ENCODE data around the gene GYPC. TPM values are rescaled to one million over a fixed set of nuclear protein-coding genes. Genes with fewer than 3 reads are reported as not detected.

GYPC gene
- total and polyA plus RNA-seq, 2 donors, result 65.2 to 138 TPM

DNA sequence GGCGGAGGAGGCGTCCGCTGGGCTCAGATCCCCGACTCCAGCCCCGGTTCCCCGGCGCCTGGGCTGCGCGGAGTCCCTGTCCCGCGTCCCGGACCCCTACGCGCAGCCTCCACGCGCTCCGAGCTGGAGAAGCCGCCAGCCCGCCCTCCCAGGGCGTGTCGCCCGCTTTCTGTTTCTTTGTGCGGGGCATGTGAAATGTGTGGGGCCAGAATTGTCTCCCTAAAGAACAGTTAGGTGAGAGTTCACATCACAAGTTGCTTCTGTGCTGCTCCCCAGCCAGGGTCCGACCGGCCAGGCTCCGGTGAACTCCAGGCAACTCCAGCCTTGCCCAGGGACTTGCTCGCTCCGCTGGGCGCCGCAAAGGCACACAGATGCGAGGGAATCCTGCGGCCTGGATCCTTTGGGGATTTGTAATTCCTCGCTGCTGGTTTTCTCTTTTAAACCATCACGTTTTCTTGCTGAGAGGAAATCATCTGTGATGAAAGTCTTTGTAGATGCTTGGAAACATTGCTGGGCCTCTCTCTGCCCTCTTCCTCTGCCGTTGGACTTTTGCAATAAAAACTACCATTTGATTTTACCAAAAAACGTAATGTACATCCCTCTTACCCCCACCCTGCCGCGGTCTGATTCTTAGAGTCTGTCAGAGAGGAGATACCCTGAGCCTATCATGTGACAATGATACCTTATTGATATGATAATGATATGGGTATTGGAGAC is 631 bp downstream of the GYPC start:
- Histone ChIP-seq H3K27ac (ENCODE audit: low read depth) (peak overlapping the region; percentile 98), H3K36me3 (ENCODE audit: insufficient read depth) (no peaks in the 10 kb centered on the region), H3K4me1 (ENCODE audit: insufficient read depth) (no peaks in the 10 kb centered on the region), H3K4me3 (ENCODE audit: low read depth, low read length) (peak overlapping the region; percentile 70)
- 3% methylated on average over 38 of the region's 38 CpGs for WGBS
- DNase-seq (ENCODE audit: extremely low spot score), result no peak

DNA sequence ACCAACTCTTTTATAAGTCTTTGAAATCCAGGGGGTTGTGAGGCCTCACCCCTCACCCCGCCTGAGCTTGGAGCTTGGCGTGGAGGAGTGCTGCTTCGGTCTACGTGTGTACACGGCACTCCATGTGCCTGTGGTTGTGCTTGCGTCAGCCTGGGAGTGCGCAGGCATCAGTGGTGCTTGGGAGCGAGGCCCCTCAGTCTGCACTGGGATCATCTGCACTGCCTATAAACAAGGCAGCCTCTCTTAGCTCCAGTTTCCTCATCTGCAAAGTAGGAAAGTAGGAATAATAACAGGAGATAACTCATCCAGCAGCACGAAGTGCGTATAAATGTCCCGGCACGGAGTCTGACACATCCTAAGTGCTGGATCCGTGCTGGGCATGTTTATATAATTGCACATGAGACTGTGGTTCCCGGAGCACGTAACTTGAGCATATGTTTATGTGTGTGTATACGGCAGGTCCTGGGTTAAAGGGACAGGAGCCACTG is 1.2 kb downstream of the GYPC start:
- Histone ChIP-seq H3K27ac (ENCODE audit: low read depth) (peak overlapping the region; percentile 98), H3K36me3 (ENCODE audit: insufficient read depth) (no peaks in the 10 kb centered on the region), H3K4me3 (ENCODE audit: low read depth, low read length) (peak overlapping the region; percentile 70), H3K4me1 (ENCODE audit: insufficient read depth) (no peaks in the 10 kb centered on the region)
- WGBS, result 12% methylated on average over 16 of the region's 16 CpGs
- DNase-seq (ENCODE audit: extremely low spot score), result no peak

DNA sequence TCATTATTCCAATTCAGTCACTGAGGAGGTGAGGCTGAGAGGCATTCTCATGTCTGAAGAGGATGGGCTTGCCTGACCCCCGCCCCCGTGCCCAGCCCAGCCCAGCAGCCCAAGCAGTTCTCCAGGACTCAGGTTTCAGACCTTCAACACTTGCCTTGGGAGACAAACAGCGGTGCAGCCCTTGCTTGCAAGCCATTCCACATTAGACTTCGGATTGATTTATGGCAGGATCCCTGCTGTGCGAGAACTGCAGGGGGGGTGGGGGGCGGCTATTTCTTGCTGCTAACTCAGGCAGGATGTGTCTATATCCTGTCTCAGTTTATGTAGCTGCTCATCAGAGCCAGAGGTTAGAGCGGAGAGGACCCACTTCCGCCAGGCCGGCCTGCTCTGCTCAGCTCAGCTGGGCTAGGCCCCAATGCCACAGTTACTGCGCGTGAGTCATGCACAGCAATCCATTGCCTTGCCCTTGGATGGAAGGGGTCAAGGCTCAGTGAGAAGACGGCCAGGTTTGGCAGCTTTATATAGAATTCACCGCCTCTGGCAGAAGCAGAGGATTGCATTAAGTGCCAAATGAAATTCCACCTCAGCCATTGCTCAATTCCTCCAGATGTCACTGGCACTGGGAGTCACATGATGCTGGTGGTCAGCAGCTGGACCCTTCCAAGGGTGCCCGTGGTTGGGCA is 1.8 kb downstream of the GYPC start:
- no peak for DNase-seq (ENCODE audit: extremely low spot score)
- WGBS, result 4% methylated on average over 14 of the region's 14 CpGs
- H3K27ac ChIP-seq (ENCODE audit: low read depth), result peak overlapping the region; percentile 98
- no peaks in the 10 kb centered on the region for H3K36me3 ChIP-seq (ENCODE audit: insufficient read depth)
- H3K4me3 ChIP-seq (ENCODE audit: low read depth, low read length), result peak overlapping the region; percentile 70
- no peaks in the 10 kb centered on the region for H3K4me1 ChIP-seq (ENCODE audit: insufficient read depth)

DNA sequence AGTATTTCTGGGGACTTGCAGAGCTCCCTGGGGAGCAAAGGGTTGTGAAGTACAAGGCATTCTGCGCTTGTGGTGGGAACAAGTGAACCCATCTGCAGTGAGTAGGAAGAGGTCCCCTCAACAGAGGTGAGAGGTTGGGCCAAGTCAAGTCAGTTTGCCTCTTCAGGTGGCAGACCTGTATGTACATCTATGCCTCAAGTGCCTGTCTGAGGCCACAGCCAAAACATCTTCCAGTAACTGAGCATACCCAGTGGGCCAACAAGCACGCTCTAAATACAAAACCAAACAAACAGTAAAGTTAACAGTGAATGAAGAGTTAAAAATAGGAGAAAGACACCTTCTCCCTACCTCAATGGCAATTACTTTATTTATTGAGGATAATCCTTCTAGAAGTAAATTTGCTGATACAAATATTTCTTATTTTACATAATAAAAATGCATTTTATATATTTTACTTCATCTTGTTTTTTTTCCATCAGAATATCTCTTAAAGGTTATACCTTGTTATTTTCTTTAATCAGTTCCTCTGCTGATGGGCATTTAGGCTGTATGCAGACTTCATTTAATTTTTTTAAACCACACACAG is 2.5 kb downstream of the GYPC start:
- H3K4me1 ChIP-seq (ENCODE audit: insufficient read depth), result no peaks in the 10 kb centered on the region
- no peaks in the 10 kb centered on the region for H3K36me3 ChIP-seq (ENCODE audit: insufficient read depth)
- H3K4me3 ChIP-seq (ENCODE audit: low read depth, low read length), result no peak overlapping the region
- DNase-seq (ENCODE audit: extremely low spot score), result no peak
- H3K27ac ChIP-seq (ENCODE audit: low read depth), result peak overlapping the region; percentile 51
- 67% methylated on average over 2 of the region's 2 CpGs for WGBS

- 33% methylated on average over 10 of the region's 10 CpGs for WGBS
- H3K27ac ChIP-seq (ENCODE audit: low read depth), result peak overlapping the region; percentile 26
- no peak overlapping the region for H3K4me3 ChIP-seq (ENCODE audit: low read depth, low read length)
- DNase-seq (ENCODE audit: extremely low spot score), result no peak
- H3K36me3 ChIP-seq (ENCODE audit: insufficient read depth), result no peaks in the 10 kb centered on the region
- no peaks in the 10 kb centered on the region for H3K4me1 ChIP-seq (ENCODE audit: insufficient read depth)
Observed at GRCh38 chr2:126658905-126659561, 3.1 kb downstream of the GYPC start.

DNA sequence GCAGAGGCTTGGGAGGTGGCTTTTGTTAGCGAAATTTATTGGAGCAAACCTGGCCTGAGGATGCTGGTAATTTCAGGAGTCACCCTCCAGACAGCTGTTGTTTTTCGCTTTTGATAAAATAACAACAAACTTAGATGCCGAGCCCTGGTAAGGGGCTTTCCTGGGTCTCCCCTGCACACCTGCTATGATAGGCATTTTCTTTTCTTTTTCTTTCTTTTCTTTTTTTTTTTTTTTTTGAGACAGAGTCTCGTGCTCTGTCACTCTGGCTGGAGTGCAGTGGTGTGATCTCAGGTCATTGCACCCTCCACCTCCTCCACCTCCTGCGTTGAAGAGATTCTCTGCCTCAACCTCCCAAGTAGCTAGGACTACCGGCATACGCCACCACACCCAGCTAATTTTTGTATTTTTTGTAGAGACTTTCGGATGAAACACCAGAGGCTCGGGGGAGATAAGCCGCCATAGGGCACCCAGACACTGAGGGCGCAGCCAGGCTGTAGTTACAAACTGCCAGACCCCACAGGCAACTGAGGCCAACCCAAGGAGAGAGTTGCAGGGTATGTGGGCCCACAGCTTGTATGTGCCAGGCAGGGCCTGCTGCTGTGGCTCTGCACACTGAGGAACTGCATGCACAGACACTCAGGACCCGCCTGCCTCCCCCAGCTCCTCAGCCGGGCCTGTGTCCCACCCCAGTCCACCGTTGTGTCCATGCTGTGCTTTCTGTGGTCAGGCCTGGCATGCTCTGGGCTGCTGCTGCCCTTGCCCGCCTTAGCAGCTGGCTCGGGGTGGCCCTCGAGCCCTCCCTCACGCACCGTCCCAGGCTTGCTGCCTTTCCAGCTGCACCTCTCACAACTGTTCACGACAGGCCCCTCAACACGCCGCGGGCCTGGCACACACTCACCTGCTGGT is 3.9 kb downstream of the GYPC start:
- Histone ChIP-seq H3K36me3 (ENCODE audit: insufficient read depth) (no peaks in the 10 kb centered on the region), H3K27ac (ENCODE audit: low read depth) (peak overlapping the region; percentile 26), H3K4me3 (ENCODE audit: low read depth, low read length) (no peak overlapping the region), H3K4me1 (ENCODE audit: insufficient read depth) (no peaks in the 10 kb centered on the region)
- DNase-seq (ENCODE audit: extremely low spot score), result no peak
- 91% methylated on average over 23 of the region's 23 CpGs for WGBS

DNA sequence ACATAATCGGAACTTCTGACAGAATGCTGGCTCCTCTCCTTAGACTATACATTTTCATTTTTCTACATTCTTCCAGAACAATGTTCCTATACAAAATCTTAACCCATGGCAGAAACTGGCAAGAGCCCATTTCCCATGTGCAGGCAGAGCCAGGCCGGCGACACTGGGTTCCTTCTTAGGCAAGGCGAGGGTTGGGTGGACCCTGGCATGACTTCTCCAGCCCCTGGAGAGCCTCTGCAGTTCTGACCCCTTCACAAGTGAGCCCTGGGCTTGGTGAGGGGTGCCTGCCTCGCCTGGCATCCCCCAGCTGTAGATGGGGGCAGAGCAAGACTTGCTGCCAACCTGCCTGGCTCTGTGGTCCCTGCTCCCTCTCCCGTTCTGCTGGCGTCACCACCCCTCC is 5.0 kb downstream of the GYPC start:
- DNase-seq (ENCODE audit: extremely low spot score), result no peak
- Histone ChIP-seq H3K4me1 (ENCODE audit: insufficient read depth) (no peaks in the 10 kb centered on the region), H3K4me3 (ENCODE audit: low read depth, low read length) (no peak overlapping the region), H3K36me3 (ENCODE audit: insufficient read depth) (no peaks in the 10 kb centered on the region), H3K27ac (ENCODE audit: low read depth) (no peak overlapping the region)
- WGBS, result 77% methylated on average over 7 of the region's 7 CpGs

DNA sequence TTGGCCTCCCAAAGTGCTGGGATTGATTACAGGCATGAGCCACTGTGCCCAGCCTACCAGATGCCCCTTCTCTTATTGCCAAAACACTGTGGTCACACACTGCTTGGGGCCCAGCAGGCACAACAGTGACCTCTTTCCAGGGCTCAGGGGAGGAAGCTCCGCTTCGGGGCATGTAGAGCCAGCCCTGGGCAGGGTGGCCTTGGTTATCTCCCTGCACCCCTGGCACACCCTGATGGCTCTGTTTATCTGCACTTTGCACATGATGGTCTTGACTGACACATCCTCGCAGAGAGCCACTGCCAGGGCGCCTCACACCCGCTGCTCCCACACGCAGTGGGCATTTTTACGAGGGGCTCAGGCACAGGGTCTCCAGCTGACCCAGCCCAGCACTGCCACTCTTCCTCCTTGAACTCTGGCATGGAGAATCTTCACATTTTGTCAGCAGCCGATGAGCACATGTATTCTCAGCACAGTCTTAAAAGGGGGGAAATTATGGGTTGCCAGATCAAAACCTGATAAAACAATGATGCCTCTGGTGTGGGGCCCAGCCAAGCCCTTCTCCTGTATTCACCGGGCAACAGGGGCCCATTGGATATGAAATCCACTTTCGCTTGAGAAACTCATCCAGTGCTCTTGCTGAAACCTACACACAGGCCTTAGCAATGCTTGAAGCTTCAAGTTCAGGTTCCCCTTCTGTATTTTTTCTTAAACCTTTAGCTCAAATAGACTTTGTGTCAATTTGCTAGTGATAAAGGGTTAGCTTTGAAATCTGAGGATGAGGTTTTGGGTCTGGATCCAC is 5.9 kb downstream of the GYPC start:
- no peak overlapping the region for H3K4me3 ChIP-seq (ENCODE audit: low read depth, low read length)
- no peak overlapping the region for H3K27ac ChIP-seq (ENCODE audit: low read depth)
- no peaks in the 10 kb centered on the region for H3K4me1 ChIP-seq (ENCODE audit: insufficient read depth)
- H3K36me3 ChIP-seq (ENCODE audit: insufficient read depth), result no peaks in the 10 kb centered on the region
- DNase-seq (ENCODE audit: extremely low spot score), result no peak
- WGBS, result 80% methylated on average over 10 of the region's 10 CpGs

DNA sequence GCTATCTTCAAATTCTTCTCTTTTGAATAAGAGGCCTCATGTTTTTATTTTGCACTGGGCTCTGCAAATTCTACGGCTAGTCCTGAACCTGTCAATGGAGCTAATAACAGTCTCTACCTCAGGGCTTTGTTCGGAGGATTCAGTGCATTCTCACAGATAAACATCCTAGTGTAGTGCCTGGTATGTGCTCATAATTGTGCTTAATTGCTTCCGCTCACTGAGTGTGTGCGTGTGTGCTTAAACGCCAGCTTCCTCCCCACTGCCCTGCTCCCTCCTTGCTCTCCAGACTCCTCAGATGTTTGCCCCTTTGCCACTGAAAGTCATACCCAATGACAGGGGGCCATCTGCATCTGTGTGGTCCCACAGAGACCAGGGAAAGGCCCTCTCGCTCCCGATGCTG is 6.7 kb downstream of the GYPC start:
- DNase-seq (ENCODE audit: extremely low spot score), result no peak
- no peaks in the 10 kb centered on the region for H3K36me3 ChIP-seq (ENCODE audit: insufficient read depth)
- H3K27ac ChIP-seq (ENCODE audit: low read depth), result no peak overlapping the region
- no peaks in the 10 kb centered on the region for H3K4me1 ChIP-seq (ENCODE audit: insufficient read depth)
- H3K4me3 ChIP-seq (ENCODE audit: low read depth, low read length), result no peak overlapping the region
- WGBS, result 79% methylated on average over 7 of the region's 7 CpGs

DNA sequence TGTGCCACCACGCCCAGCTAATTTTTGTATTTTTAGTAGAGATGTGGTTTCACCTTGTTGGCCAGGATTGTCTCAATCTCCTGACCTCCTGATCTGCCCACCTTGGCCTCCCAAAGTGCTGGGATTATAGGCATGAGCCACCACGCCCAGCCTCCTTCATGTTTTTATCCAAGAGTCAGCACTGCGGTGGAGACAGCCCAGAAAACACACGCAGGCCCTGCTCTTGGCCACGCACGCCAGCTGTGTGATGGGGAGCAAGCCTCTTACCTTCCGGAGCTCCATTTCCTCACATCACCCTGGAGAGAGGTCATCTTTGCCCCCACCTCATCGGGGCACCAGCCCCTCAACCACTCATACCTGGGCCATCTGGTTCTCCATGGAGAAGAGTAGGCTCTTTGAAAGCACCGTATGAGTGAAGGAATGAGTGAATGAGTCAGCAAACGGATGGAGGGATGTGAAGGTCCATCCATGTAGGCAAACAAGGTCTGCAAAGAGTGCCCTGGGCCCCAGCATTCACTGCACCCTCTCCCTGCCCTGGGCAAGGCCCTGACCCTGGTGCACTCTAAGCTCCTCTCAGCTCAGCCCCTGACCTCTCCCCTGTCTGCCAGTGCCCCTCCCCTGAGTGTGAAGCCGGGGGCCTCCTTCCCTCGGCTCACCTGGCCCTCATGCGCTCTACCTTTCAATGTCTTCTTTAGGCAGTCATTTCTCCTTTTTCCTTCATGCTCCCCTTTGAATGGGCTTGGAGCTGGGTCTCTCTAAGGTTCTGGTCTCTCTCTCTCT is 7.4 kb downstream of the GYPC start:
- Histone ChIP-seq H3K4me3 (ENCODE audit: low read depth, low read length) (no peak overlapping the region), H3K4me1 (ENCODE audit: insufficient read depth) (no peaks in the 10 kb centered on the region), H3K36me3 (ENCODE audit: insufficient read depth) (no peaks in the 10 kb centered on the region), H3K27ac (ENCODE audit: low read depth) (no peak overlapping the region)
- WGBS, result 89% methylated on average over 13 of the region's 13 CpGs
- no peak for DNase-seq (ENCODE audit: extremely low spot score)

GRCh38 chr2:126664234-126664633 is 8.3 kb downstream of the GYPC start:
- Histone ChIP-seq H3K27ac (ENCODE audit: low read depth) (no peak overlapping the region), H3K4me1 (ENCODE audit: insufficient read depth) (no peaks in the 10 kb centered on the region), H3K4me3 (ENCODE audit: low read depth, low read length) (no peak overlapping the region), H3K36me3 (ENCODE audit: insufficient read depth) (no peaks in the 10 kb centered on the region)
- WGBS, result 47% methylated on average over 3 of the region's 3 CpGs
- DNase-seq (ENCODE audit: extremely low spot score), result no peak

GRCh38 chr2:126664639-126665038 is 8.7 kb downstream of the GYPC start:
- DNase-seq (ENCODE audit: extremely low spot score), result no peak
- Histone ChIP-seq H3K27ac (ENCODE audit: low read depth) (no peak overlapping the region), H3K36me3 (ENCODE audit: insufficient read depth) (no peaks in the 10 kb centered on the region), H3K4me1 (ENCODE audit: insufficient read depth) (no peaks in the 10 kb centered on the region), H3K4me3 (ENCODE audit: low read depth, low read length) (no peak overlapping the region)
- 78% methylated on average over 2 of the region's 2 CpGs for WGBS
